LNCAP (cell line): ENCODE data around the gene SCARB1.

Experiments used
- CTCF ChIP-seq: fragments of 450-650 bp; IDR thresholded peaks from 2 replicates; pipeline ENCODE4 v1.5.1; 2017; ENCODE audit warnings: mild to moderate bottlenecking

The SCARB1 gene

GRCh38 chr12:124857921-124858461 is 5.7 kb downstream of the SCARB1 start:
- no peak for TF ChIP-seq CTCF

- no peak for TF ChIP-seq CTCF
Observed at GRCh38 chr12:124856842-124857178, 6.9 kb downstream of the SCARB1 start.

DNA sequence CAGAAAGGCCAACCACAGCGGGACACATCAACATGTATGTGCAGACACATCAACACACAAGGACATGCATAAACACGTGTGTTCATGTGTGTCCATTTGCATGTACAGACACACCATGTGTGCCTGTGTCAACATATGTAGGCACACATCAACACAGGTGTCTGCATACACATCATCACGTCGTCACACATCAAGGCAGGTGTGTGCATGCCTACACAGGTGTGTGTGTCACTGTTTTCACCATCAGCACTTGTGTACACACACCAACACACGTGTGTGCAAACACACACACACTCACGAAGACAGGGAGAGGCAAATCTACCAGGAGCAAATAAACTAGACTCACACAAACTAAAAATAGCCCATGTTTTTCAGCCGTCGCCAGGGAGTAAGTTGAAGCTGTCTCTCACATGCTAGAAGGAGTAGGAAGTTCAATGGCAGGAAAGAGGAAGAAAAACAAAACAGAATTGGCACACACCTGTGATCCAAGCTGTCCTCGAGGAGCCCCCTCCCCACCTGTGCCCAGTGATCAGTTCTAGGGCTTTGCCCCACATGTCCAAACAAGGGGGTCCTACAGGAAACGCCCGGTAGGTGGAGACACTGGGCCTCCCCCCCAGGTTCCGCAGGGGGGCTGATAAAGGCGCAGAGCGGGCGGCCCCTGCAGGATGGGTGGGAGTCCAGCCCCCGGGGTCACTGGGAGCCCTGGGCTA is 7.4 kb downstream of the SCARB1 start:
- TF ChIP-seq CTCF: no peak

- no peak for TF ChIP-seq CTCF
Observed at GRCh38 chr12:124855275-124855957, 8.2 kb downstream of the SCARB1 start.

DNA sequence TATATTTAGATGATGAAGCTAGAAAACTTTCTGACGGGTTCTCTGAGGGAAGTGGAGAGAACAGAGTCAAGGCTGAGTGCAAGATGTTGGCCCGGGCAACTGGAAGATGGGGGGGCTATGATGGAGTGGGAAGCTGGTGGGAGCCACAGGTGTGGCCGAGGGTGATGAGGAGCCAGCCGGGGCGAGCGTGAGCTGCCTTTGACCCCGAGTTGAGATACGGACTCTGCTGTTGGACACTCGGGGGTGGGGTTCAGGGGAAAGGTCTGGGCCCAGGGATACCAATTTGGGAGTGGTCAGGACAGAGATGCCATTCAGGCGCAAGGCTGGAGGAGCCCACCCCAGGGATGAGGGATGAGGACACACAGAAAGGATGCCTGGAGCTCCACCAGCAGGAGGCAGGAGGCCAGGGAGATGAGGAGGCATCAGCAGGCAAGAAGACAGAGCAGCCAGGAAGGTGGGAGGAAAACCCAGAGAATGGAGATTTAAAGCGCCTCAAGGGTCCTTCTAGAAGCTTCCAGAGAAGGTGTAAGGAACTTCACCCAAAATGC is 9.0 kb downstream of the SCARB1 start:
- TF ChIP-seq CTCF: no peak

DNA sequence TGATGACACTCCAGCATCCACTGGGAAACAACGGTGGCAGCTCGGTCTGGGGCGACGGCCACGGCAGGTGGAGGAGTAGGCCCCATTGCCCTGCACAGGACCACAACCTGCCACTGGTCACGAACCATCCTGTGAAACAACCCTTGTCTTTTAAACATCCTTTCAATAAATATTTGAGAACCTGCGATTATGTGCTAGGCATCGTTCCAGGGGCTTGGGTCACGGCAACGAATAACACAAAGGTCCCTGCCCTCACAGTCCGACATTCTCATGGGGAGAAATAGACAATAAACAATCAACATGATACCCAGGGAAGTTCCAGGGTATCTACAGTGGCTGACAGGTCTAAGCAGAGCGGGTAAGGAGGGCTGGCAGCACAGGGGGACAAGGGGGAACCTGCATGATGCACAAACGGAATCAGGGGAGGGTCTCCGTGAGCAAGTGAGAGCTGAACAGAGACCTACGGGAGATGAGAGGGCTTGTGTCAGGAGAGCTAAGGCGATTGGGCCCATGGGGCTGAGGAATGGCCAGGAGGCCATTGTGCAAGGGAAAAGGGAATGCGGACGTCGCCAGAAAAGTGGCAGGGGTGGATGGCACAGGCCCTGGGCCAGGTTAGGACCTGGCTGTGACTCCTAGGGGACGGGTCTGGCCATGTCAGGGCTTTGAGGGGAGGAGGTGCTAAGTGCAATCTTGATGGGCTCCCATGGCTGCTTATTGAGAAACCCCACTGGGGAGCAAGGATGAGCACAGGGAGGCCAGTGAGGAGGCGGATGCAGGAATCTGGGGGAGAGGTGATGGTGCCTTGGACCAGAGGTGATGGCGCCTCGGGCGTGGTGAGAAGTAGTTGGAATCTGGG is 9.7 kb downstream of the SCARB1 start:
- no peak for TF ChIP-seq CTCF

DNA sequence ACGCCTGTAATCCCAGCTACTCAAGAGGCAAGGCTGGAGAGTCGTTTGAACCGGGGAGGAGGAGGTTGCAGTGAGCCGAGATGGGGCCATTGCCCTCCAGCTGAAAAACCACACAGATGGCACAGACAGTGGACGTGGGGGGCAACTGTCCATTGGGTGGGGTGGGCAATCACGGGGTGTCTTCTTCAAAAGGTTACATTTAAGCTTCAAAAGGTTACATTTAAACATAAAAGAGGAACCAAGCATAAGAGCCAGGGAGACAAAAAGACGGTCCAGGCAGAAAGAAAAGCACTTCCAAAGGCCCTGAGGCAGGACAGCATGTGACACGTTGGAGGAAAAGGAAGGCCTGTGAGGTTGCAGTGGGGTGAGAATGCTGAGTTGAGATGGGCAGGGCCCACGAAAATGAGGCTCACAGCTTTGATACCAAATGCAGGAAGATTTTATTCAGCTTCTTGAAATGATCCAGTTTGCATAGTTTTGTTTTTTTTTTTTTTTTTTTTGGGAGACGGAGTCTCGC is 10.7 kb downstream of the SCARB1 start:
- TF ChIP-seq CTCF: no peak
